ENCODE measurements around the gene HCAR3.
"Not testable (repeated sequence)": the region's sequence is repeated elsewhere in the genome, so short reads cannot be mapped to it uniquely, and the experiment has no call there.

Gene HCAR3

GRCh38 chr12:122716658-122717057 lies at the start of gene HCAR3:
TSS of gene HCAR3 (minus strand) at chr12:122716811. CDS start at chr12:122716737, 74 bp downstream.
- not testable (repeated sequence) for DNase-seq

- DNase-seq, result no peak
These were observed 41.0 kb upstream of the HCAR3 start for GRCh38 chr12:122757568-122757967.

- DNase-seq, result no peak
These were observed 38.2 kb upstream of the HCAR3 start for GRCh38 chr12:122754790-122755189.

- no peak for DNase-seq
These were observed 36.7 kb upstream of the HCAR3 start for GRCh38 chr12:122753319-122753650.

GRCh38 chr12:122752464-122753318 lies 36.1 kb upstream of the HCAR3 start, which contains the start of gene DENR:
TSS of gene DENR (plus strand) at chr12:122752824. CDS start at chr12:122753702, 878 bp downstream.
- DNase-seq, result peak; percentile 99

GRCh38 chr12:122750781-122751515 lies 34.3 kb upstream of the HCAR3 start:
- not testable (repeated sequence) for DNase-seq

GRCh38 chr12:122749569-122750332 lies 33.1 kb upstream of the HCAR3 start:
- DNase-seq, result no peak

GRCh38 chr12:122747224-122748135 lies 30.9 kb upstream of the HCAR3 start:
- DNase-seq, result no peak

- no peak for DNase-seq
These were observed 27.4 kb upstream of the HCAR3 start for GRCh38 chr12:122743895-122744525.

- no peak for DNase-seq
These were observed 23.7 kb upstream of the HCAR3 start for GRCh38 chr12:122740351-122740750.

- no peak for DNase-seq
These were observed 22.0 kb upstream of the HCAR3 start for GRCh38 chr12:122738571-122738970.

- DNase-seq, result no peak
These were observed 16.0 kb upstream of the HCAR3 start for GRCh38 chr12:122732611-122733010.

- no peak for DNase-seq
These were observed 15.6 kb upstream of the HCAR3 start for GRCh38 chr12:122732170-122732569.

- DNase-seq, result peak; percentile 18
These were observed 13.8 kb upstream of the HCAR3 start, which contains the start of gene HCAR1 for GRCh38 chr12:122730215-122731014. TSS of gene HCAR1 (minus strand) at chr12:122730844. CDS start at chr12:122730339, 505 bp downstream.

- no peak for DNase-seq
These were observed 13.1 kb upstream of the HCAR3 start for GRCh38 chr12:122729583-122730214.

- DNase-seq, result peak; percentile 19
These were observed 9.5 kb upstream of the HCAR3 start for GRCh38 chr12:122726080-122726558.

- DNase-seq, result no peak
These were observed 9.0 kb upstream of the HCAR3 start for GRCh38 chr12:122725452-122726079.

GRCh38 chr12:122724641-122725243 lies 8.1 kb upstream of the HCAR3 start:
- DNase-seq, result no peak

GRCh38 chr12:122722387-122722786 lies 5.8 kb upstream of the HCAR3 start:
- DNase-seq, result no peak
